K562 (cell line): ENCODE measurements around the gene EOLA1. TPM values are rescaled to one million over a fixed set of nuclear protein-coding genes. Genes with fewer than 3 reads are reported as not detected.

Experiments
- ARID1B ChIP-seq: fragments of 450-650 bp; IDR thresholded peaks from 2 replicates; pipeline ENCODE4 v1.6.1; 2016; ENCODE audit warnings: antibody characterized with exemption, mild to moderate bottlenecking, inconsistent platforms
- HDAC1 ChIP-seq, 2 experiments: fragments of 450-650 bp; IDR thresholded peaks; 2 replicates each; pipeline ENCODE4 v1.6.1; 2016 to 2017; ENCODE audit warnings: inconsistent platforms in 1 of 2, mild to moderate bottlenecking in 1 of 2, moderate library complexity in 1 of 2
- HIVEP1 ChIP-seq: fragments of 250-450 bp; sonication (Bioruptor Pico); IDR thresholded peaks from 2 replicates; pipeline ENCODE4 v1.4.0; 2020; ENCODE audit warnings: mild to moderate bottlenecking
- KDM1A ChIP-seq, 2 experiments: fragments of 450-650 bp; IDR thresholded peaks; 2 replicates each; pipeline ENCODE4 v1.6.1; 2016; ENCODE audit warnings: mild to moderate bottlenecking in 2 of 2
- NFIC ChIP-seq: fragments of 450-650 bp; IDR thresholded peaks from 2 replicates; pipeline ENCODE4 v1.6.1; 2017; ENCODE audit warnings: mild to moderate bottlenecking, inconsistent platforms
- POLR2AphosphoS5 ChIP-seq: IDR thresholded peaks from 2 replicates; pipeline ENCODE4 v1.6.1; 2011; ENCODE audit warnings: mild to moderate bottlenecking, low read depth, low read length, moderate library complexity; ENCODE audit not compliant: control insufficient read depth, insufficient read depth
- RCOR1 ChIP-seq, 2 experiments: IDR thresholded peaks; 2 replicates each; pipeline ENCODE4 v1.6.1; 2012; ENCODE audit warnings: low read depth in 2 of 2, low read length in 2 of 2, borderline replicate concordance in 1 of 2, improper control_type of control experiment in 1 of 2
- TCF3 ChIP-seq: sonication (generic); formaldehyde crosslinking; IDR thresholded peaks from 2 replicates; pipeline ENCODE4 v1.4.0; 2020; ENCODE audit warnings: mild to moderate bottlenecking, missing genetic modification reagents
- ZKSCAN8 ChIP-seq: fragments of 200-800 bp; sonication (Bioruptor generic); IDR thresholded peaks from 2 replicates; pipeline ENCODE4 v1.6.1; 2016; ENCODE audit warnings: missing genetic modification characterization, missing compliant biosample characterization
- ZNF217 ChIP-seq: sonication (generic); formaldehyde crosslinking; IDR thresholded peaks from 2 replicates; pipeline ENCODE4 v1.8.0; 2022; ENCODE audit warnings: mild to moderate bottlenecking, missing genetic modification reagents
- polyA plus RNA-seq, 8 experiments: library from polyadenylated mRNA; depleted of rRNA in 4 of 8; stranded (reverse) in 5 of 8; unstranded in 3 of 8; fragments of >200 nt; fragmentation: Nextera tagmentation in 2 of 8; fragmentation: Illumina TruSeq in 1 of 8; extraction: Ambion mirVana in 2 of 8; extraction: Trizol in 1 of 8; gene quantifications; 2 replicates each; pipeline versions ENCODE4 v1.2.1 to v1.2.3, GENCODE V29; 2011 to 2014; ENCODE audit warnings: inconsistent platforms in 1 of 8, missing spikeins in 1 of 8
- total RNA-seq, 7 experiments: library from RNA; depleted of rRNA in 6 of 7; stranded (reverse); fragments of >200 nt in 6 of 7; fragmentation: Illumina TruSeq in 2 of 7; extraction: Trizol in 2 of 7; gene quantifications; 2 replicates each; pipeline versions ENCODE4 v1.2.1 to v1.2.3, GENCODE V29; 2011 to 2021; ENCODE audit warnings: low replicate concordance in 1 of 7
- TF ChIP-seq, protein P1 (sequence below): fragments of 450-650 bp; IDR thresholded peaks from 2 replicates; pipeline ENCODE4 v1.6.1; 2016; ENCODE audit warnings: mild to moderate bottlenecking

The EOLA1 gene
- total and polyA plus RNA-seq, 9 of the 15 experiments (the other 6 are each of a cell fraction or from before 2014, with no cell fraction given): 6.3 to 32.9 (median 18.2) TPM

DNA sequence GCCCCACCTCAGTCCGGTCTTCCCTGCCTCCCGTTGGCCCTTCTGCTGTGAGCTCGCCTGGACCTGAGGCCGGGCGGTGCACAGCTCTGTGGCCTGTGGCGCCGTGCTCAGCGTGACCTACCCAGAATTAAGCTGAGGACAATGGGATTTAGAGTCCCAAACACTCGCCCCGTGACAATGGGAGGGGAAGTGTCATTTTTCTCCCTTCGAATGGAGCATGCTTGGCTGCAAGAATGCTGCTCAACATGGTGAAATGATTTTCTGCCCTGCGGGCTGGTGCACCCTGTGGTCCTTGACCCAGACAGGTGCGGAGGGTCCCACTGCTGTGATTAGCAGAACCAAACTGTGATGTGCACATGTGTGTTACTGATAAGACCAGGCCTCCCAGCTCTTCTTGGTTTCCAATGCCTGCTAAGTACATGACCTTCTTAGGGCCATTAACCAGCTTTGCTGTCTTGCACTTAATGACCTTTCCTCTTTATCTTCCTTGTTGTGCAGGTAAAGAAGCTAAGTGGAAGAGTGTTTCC, 772 bp downstream of the EOLA1 start (continued):
- no peak for TF ChIP-seq ZNF217 (CRISPR knock-in tag)
- TF ChIP-seq TCF3 (CRISPR knock-in tag): peak; percentile 74
- TF ChIP-seq, protein P1, sequence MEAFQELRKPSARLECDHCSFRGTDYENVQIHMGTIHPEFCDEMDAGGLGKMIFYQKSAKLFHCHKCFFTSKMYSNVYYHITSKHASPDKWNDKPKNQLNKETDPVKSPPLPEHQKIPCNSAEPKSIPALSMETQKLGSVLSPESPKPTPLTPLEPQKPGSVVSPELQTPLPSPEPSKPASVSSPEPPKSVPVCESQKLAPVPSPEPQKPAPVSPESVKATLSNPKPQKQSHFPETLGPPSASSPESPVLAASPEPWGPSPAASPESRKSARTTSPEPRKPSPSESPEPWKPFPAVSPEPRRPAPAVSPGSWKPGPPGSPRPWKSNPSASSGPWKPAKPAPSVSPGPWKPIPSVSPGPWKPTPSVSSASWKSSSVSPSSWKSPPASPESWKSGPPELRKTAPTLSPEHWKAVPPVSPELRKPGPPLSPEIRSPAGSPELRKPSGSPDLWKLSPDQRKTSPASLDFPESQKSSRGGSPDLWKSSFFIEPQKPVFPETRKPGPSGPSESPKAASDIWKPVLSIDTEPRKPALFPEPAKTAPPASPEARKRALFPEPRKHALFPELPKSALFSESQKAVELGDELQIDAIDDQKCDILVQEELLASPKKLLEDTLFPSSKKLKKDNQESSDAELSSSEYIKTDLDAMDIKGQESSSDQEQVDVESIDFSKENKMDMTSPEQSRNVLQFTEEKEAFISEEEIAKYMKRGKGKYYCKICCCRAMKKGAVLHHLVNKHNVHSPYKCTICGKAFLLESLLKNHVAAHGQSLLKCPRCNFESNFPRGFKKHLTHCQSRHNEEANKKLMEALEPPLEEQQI: no peak
- no peak for TF ChIP-seq HDAC1 (IDR thresholded peaks at IDR 0.05)
- peak; percentile 46 for TF ChIP-seq ARID1B
- TF ChIP-seq ZKSCAN8 (CRISPR knock-in tag): no peak
- TF ChIP-seq POLR2AphosphoS5: peak; percentile 47; the same call in 1 of the 2 replicates
- TF ChIP-seq NFIC: peak; percentile 16; the same call in 1 of the 2 replicates
- TF ChIP-seq HIVEP1 (CRISPR knock-in tag): no peak
- 0 out of 4 replicates have a peak, but pooled peaks of 1 of the 2 experiments have one; percentile 14 for TF ChIP-seq RCOR1 (IDR thresholded peaks at IDR 0.05; ENCODE audit: borderline replicate concordance in 1 of 2, low read depth in 2 of 2, low read length in 2 of 2)
- TF ChIP-seq KDM1A (IDR thresholded peaks at IDR 0.05): peak; percentile 78 to 81
